Measurements from ENCODE around the gene AP5B1.

Gene AP5B1

DNA sequence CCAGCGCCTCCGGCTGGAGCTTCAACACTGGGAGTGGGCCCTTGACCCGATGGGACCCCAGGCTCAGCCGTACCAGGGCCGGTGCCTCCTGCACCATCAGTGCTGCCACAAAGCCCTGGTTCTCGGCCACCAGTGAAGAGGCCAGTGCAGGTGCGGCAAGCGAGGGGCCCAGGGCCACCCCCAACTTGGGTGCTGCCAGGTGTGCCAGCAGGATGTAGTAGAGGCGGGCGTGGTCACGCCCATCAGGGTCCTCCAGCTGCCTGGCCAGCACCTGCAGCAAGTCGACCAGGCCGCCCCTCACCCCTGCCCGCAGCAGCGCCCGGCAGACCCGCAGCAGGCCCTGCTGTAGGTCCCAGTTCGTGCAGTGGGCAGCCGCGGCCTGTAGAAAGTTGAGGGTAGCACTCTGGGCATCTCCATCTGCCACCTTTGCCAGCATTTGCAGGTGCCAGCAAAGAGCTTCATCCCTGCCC, 2.3 kb downstream of the AP5B1 start:
- DNase-seq (ENCODE audit: low read depth, low spot score) = no peak
- H3K4me3 ChIP-seq (ENCODE audit: low read depth, low read length) = no peak overlapping the region
- TF ChIP-seq CTCF (IDR thresholded peaks at IDR 0.05; ENCODE audit: low read depth, low read length) = no peak
- in situ Hi-C loops (cut with HindIII; ENCODE audit: low sequenced_read_pairs) = no loop called here

DNA sequence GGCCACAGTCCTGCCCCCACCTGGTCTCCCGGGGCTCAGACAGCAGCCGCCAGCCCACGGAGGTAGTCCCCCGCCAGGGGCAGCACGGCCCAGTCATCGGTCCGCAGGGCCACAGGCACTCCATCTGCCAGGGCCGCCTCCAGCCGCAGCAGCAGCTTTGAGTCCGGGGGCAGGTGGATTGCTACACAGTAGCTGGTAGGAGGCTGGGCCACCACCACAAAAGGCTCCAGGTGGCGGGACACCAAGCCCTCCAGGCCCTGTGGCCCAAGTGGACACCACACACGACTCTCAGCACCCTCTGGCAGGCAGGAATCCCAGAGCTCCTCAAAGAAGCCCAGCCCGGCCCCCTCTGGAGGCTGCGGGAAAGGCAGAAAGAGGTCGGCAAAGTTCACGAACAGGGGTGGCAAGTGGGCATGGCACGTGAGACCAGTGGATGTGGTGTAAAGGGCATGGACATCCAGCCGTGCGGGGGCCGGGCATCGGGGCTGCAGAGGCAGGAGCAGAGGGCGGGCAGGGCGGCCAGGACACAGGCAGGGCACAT, 2.9 kb downstream of the AP5B1 start:
- in situ Hi-C loops (cut with HindIII; ENCODE audit: low sequenced_read_pairs) = no loop called here
- TF ChIP-seq CTCF (IDR thresholded peaks at IDR 0.05; ENCODE audit: low read depth, low read length) = no peak
- no peak overlapping the region for H3K4me3 ChIP-seq (ENCODE audit: low read depth, low read length)
- no peak for DNase-seq (ENCODE audit: low read depth, low spot score)

DNA sequence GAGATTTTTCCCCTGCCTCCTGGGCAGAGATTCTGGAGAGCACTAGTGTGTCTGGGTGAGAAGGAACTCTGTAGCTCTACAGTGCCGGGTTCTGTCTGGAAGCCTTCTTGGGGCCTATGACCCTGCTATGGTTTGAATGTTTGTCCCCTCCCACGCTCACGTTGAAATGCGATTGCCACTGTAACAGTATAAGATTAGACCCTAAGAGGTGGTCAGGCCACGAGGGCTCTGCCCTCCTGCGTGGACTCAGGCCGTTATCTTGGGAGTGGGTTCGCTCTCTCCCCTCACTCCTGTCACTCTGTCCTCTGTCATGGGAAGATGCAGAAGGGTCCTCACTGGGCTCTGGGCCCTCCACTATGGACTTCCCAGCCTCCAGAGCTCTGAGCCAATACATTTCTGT, 3.5 kb downstream of the AP5B1 start:
- in situ Hi-C loops (cut with HindIII; ENCODE audit: low sequenced_read_pairs) = no loop called here
- no peak overlapping the region for H3K4me3 ChIP-seq (ENCODE audit: low read depth, low read length)
- DNase-seq (ENCODE audit: low read depth, low spot score) = no peak

DNA sequence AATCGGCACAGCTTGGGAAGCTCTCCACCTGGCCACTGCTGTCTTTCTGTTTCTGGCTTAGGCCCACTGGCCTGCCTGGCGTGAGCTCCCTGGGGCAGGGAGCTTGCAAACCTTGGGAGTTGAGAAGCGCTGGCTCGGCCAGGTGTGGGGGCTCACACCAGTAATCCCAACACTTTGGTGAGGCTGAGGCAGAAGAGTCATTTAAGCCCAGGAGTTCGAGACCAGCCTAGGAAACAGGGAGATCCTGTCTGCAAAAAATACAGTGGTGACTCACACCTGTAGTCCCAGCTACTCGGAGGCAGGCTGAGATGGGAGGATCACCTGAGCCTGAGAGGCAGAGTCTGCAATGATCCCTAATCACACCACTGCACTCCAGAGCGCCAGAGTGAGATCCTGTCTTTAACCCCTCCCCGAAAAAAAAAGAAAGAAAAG, 4.0 kb downstream of the AP5B1 start:
- H3K4me3 ChIP-seq (ENCODE audit: low read depth, low read length) = no peak overlapping the region
- in situ Hi-C loops (cut with HindIII; ENCODE audit: low sequenced_read_pairs) = no loop called here
- no peak for DNase-seq (ENCODE audit: low read depth, low spot score)
- TF ChIP-seq CTCF (IDR thresholded peaks at IDR 0.05; ENCODE audit: low read depth, low read length) = no peak

More for the DNA sequence above, 3.5 kb downstream of the AP5B1 start:
- no peak for TF ChIP-seq CTCF (IDR thresholded peaks at IDR 0.05; ENCODE audit: low read depth, low read length)

DNA sequence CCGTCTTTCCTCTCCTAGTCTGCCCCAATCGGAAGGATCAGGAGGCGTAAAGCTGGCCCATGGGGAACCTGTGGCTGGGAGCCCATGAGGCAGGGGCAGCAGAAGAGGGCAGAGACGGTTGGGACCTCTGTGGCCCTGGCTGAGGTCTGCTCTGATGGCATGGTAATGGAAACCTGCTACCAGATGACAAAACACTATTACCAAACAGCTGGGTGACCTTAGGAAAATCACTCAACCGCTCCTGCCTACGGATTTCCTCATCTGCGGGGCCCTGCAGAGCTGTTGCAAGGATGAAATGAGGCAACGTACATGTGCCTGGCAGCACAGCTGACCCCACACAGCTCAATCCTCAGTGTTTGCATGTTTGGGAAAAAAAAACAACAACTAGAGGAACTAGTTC, 4.6 kb downstream of the AP5B1 start:
- no peak for TF ChIP-seq CTCF (IDR thresholded peaks at IDR 0.05; ENCODE audit: low read depth, low read length)
- H3K4me3 ChIP-seq (ENCODE audit: low read depth, low read length) = no peak overlapping the region
- no peak for DNase-seq (ENCODE audit: low read depth, low spot score)
- in situ Hi-C loops (cut with HindIII; ENCODE audit: low sequenced_read_pairs) = no loop called here

DNA sequence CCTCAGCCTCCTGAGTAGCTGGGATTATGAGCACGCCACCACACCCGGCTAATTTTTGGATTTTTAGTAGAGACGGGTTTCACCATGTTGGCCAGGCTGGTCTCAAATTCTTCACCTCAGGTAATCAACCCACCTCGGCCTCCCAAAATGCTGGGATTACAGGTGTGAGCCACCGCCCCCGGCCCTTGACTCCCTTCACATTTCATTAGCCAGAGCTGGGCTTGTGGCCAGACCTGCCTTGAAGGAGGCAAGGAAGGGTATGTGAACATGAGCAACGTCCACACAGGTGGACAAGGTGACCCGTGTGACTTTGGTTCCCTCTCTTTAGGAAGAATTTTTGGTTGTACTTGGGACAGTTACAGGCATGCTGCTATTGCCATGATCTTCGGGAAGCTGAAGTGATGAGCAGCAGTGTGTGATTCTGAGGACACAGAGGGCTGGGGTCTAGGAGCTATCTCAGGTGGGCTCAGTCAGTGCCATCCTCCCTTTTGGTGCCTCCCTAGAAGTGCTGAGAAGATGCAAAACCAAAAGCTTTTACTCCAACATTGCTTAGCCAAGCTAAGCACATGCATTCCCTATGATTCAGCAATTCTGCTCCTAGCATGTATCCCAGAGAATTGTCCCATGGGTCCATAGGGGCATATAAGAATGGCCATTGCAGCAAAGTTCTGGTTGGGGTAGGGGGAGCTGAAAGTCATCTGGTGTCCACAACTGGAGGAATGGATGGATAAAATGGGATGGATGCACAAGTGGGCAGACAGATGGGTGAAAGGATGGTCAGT, 6.1 kb downstream of the AP5B1 start:
- TF ChIP-seq CTCF (IDR thresholded peaks at IDR 0.05; ENCODE audit: low read depth, low read length) = no peak
- H3K4me3 ChIP-seq (ENCODE audit: low read depth, low read length) = no peak overlapping the region
- no peak for DNase-seq (ENCODE audit: low read depth, low spot score)
- in situ Hi-C loops (cut with HindIII; ENCODE audit: low sequenced_read_pairs) = no loop called here

Measured in astrocyte of the spinal cord (primary cell).